Glutamatergic neuron (in vitro differentiated cells): Measurements from ENCODE around the gene LAMA2. TPM values are rescaled to one million over a fixed set of nuclear protein-coding genes. Genes with fewer than 3 reads are reported as not detected.

Experiments
- DNase-seq: peaks from one replicate; pipeline ENCODE4 v3.0.0; 2022
- H3K27ac Mint-ChIP-seq: one replicate; pipeline ENCODE4 v1.8.0; 2020; ENCODE audit warnings: mild to moderate bottlenecking, mixed read lengths, inconsistent platforms; ENCODE audit not compliant: unreplicated experiment
- H3K27me3 Mint-ChIP-seq: one replicate; pipeline ENCODE4 v1.8.0; 2020; ENCODE audit warnings: mild to moderate bottlenecking, moderate library complexity, mixed read lengths, inconsistent platforms; ENCODE audit not compliant: unreplicated experiment
- H3K36me3 Mint-ChIP-seq: one replicate; pipeline ENCODE4 v1.8.0; 2020; ENCODE audit warnings: mild to moderate bottlenecking, mixed read lengths, inconsistent platforms; ENCODE audit not compliant: unreplicated experiment
- H3K4me1 Mint-ChIP-seq: one replicate; pipeline ENCODE4 v1.8.0; 2020; ENCODE audit warnings: mild to moderate bottlenecking, low read depth, mixed read lengths, inconsistent platforms; ENCODE audit not compliant: unreplicated experiment
- H3K4me3 Mint-ChIP-seq: one replicate; pipeline ENCODE4 v1.8.0; 2020; ENCODE audit warnings: mild to moderate bottlenecking, mixed read lengths, inconsistent platforms; ENCODE audit not compliant: unreplicated experiment
- H3K9me3 Mint-ChIP-seq: one replicate; pipeline ENCODE4 v1.8.0; 2020; ENCODE audit warnings: mild to moderate bottlenecking, moderate library complexity, mixed read lengths, inconsistent platforms; ENCODE audit not compliant: unreplicated experiment
- total RNA-seq: library from RNA; stranded (reverse); fragmentation: NEBNext Ultra II Directional; extraction: Animal tissue kit (Norgen Biotek cat#: 25700); gene quantifications from one replicate; pipeline ENCODE4 v1.2.1, GENCODE V29; 2021; ENCODE audit not compliant: unreplicated experiment
- TF ChIP-seq, protein P1 (sequence below): fragments of 200-600 bp; sonication (generic); IDR thresholded peaks from one replicate; pipeline ENCODE4 v1.5.0; 2021; ENCODE audit not compliant: partially characterized antibody, unreplicated experiment

The LAMA2 gene
- total RNA-seq, 1 donor from 2014 or later = 2.4 TPM

GRCh38 chr6:129104560-129104959 is 221.6 kb downstream of the LAMA2 start:
- no peaks in the 10 kb centered on the region for H3K36me3 Mint-ChIP-seq
- H3K4me3 Mint-ChIP-seq = no peak overlapping the region
- DNase-seq = no peak
- no peaks in the 10 kb centered on the region for H3K9me3 Mint-ChIP-seq
- peaks cover 20% of the 10 kb centered on the region for H3K4me1 Mint-ChIP-seq
- H3K27me3 Mint-ChIP-seq = no peaks in the 10 kb centered on the region
- H3K27ac Mint-ChIP-seq = no peak overlapping the region
- TF ChIP-seq, protein P1, sequence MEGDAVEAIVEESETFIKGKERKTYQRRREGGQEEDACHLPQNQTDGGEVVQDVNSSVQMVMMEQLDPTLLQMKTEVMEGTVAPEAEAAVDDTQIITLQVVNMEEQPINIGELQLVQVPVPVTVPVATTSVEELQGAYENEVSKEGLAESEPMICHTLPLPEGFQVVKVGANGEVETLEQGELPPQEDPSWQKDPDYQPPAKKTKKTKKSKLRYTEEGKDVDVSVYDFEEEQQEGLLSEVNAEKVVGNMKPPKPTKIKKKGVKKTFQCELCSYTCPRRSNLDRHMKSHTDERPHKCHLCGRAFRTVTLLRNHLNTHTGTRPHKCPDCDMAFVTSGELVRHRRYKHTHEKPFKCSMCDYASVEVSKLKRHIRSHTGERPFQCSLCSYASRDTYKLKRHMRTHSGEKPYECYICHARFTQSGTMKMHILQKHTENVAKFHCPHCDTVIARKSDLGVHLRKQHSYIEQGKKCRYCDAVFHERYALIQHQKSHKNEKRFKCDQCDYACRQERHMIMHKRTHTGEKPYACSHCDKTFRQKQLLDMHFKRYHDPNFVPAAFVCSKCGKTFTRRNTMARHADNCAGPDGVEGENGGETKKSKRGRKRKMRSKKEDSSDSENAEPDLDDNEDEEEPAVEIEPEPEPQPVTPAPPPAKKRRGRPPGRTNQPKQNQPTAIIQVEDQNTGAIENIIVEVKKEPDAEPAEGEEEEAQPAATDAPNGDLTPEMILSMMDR = no peak

DNA sequence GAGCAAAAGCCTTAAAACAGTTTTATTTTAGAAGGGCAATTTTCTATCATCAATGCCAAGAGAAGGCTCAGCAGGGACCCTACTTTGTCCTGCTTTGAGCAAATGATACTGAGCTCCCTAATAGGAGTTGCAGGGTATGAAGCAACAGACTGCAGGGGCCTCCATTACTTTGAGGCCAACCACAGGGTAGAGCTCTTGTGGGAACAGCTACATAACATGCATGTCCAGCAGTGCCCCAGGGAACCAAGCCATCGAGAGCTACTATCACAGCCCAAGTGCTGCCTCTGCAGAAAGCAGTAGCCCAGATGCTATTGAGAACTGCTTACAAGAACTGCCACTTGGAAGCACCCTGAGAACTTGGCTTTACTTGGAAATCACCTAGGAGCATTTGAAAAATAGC is 222.1 kb downstream of the LAMA2 start:
- DNase-seq = peak; percentile 63
- H3K4me1 Mint-ChIP-seq = peaks cover 20% of the 10 kb centered on the region
- H3K9me3 Mint-ChIP-seq = no peaks in the 10 kb centered on the region
- H3K27ac Mint-ChIP-seq = no peak overlapping the region
- H3K27me3 Mint-ChIP-seq = no peaks in the 10 kb centered on the region
- no peaks in the 10 kb centered on the region for H3K36me3 Mint-ChIP-seq
- no peak overlapping the region for H3K4me3 Mint-ChIP-seq
- TF ChIP-seq, protein P1 = no peak

DNA sequence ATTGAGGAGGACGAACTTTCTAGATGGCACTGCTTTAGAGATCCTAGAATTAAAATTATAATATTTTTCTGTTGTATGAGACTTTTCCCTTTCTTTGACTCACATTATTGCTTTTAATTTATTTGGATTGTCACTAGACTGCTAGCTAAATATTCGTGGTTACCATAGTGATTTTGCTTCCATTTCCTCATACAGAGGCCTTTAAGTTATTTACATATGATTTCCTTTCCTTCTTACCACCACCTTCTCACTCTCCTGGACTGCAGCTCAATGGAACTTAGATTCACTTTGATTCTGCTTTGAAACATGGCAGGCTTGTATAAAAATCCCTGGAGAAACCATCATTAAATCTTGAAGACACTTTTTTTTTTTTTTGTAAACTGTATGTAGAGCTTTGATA is 222.9 kb downstream of the LAMA2 start:
- TF ChIP-seq, protein P1 = no peak
- Mint-ChIP-seq H3K27me3 (no peaks in the 10 kb centered on the region), H3K36me3 (no peaks in the 10 kb centered on the region), H3K4me1 (peaks cover 20% of the 10 kb centered on the region), H3K9me3 (no peaks in the 10 kb centered on the region), H3K27ac (no peak overlapping the region), H3K4me3 (no peak overlapping the region)
- DNase-seq = no peak

DNA sequence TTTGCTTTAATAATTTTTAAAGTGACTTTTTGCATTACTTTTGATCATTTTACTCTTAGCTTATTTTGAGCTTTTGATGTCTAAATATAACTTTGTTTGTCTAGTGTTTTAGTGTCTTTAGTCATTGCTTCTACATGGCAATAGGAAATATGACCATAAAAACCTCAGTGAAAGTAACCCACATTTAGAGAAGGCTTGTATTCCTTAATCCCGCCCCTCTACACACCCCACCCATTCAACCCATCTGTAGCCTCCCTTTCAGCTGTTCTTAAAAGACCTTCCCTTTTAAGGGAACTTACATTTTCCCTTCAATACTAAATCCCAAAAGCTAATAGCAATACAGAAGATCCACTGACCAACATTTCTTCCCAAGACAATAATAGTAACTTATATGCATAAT is 225.4 kb downstream of the LAMA2 start:
- H3K27ac Mint-ChIP-seq = no peak overlapping the region
- no peaks in the 10 kb centered on the region for H3K36me3 Mint-ChIP-seq
- H3K27me3 Mint-ChIP-seq = no peaks in the 10 kb centered on the region
- H3K9me3 Mint-ChIP-seq = no peaks in the 10 kb centered on the region
- no peak overlapping the region for H3K4me3 Mint-ChIP-seq
- no peak for DNase-seq
- TF ChIP-seq, protein P1 = no peak
- H3K4me1 Mint-ChIP-seq = peaks cover 16% of the 10 kb centered on the region

DNA sequence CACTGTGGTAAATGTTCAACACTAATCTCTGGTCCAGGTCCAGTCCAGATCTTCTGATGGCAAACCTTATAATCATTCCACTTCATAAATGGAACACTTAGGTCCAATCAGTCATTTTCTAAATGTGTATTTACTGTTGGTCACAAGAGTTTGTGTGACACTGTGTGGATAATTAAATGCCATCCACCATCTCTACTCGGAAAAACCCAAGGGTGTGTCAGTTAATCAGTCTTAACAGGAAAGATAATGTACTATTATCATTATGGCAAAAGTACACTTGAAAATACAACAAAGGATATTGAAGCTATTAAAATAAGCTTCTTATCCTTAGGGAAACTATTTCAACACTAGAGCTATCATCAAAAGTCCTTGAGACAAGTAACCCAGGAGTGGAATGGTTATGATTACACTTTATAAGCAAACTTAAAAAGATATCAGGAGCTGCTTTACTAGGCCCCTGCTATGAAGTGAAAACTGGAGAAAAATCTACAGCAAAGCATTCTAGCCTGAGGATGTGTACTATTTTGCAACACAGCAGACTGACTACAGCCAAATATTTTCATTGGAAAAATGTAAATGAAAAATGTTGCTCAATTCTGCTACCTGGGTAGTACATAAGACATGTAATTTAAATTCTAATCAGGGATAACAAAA is 227.9 kb downstream of the LAMA2 start:
- Mint-ChIP-seq H3K4me3 (no peak overlapping the region), H3K27me3 (no peaks in the 10 kb centered on the region), H3K9me3 (no peaks in the 10 kb centered on the region), H3K4me1 (peaks cover 4% of the 10 kb centered on the region), H3K36me3 (no peaks in the 10 kb centered on the region), H3K27ac (no peak overlapping the region)
- TF ChIP-seq, protein P1 = no peak
- DNase-seq = no peak
